ENCODE data around the gene KMO. TPM values are rescaled to one million over a fixed set of nuclear protein-coding genes. Genes with fewer than 3 reads are reported as not detected.

Gene KMO
- total RNA-seq, 1 donor from 2014 or later: 4.7 TPM

DNA sequence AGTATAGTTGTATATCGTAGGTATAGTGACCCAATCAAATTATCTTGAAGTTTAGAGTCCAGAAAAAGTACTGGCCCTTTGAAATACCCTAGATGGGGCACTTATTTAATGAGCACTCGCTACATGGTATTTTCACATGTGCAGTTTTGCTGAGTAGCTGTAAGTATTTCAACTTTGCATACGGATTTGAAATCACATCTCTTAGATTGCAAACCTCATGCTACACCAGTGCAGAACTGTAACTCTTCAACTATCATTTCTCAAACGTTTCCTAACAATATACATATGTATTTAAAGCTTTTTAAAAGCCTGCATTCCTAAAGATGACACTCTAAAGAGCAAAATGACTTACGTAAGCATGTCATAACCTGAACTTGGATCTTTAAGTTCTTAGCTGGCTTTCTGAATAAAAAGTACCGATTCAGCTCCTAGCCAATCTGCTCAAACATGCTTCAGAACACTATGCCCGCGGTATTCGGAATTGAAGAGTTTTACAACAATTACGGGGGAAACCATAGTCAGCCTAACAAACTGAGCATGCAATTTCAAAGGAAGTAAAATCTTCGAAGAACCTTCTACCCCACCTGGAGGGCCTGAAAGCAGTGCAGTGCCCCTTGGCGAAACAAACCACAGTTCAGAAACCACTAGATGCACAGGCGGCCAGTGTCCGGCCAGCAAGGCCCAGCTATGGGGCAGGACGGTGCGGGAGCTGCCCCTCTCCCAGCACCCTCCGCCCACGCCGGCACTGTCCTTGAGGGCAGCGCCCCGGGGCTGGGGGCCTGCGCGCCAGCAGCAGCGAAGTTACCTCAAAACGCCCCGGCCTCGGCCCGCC, 13.5 kb upstream of the KMO start:
- Histone ChIP-seq H3K4me3 (peak overlapping the region; percentile 75 to 79), H3K36me3 (no peaks in the 10 kb centered on the region), H3K4me1 (peaks cover 18% of the 10 kb centered on the region), H3K9me3 (no peaks in the 10 kb centered on the region), H3K27me3 (no peaks in the 10 kb centered on the region), H3K27ac (peak overlapping the region; percentile 79)
- TF ChIP-seq, protein P1, sequence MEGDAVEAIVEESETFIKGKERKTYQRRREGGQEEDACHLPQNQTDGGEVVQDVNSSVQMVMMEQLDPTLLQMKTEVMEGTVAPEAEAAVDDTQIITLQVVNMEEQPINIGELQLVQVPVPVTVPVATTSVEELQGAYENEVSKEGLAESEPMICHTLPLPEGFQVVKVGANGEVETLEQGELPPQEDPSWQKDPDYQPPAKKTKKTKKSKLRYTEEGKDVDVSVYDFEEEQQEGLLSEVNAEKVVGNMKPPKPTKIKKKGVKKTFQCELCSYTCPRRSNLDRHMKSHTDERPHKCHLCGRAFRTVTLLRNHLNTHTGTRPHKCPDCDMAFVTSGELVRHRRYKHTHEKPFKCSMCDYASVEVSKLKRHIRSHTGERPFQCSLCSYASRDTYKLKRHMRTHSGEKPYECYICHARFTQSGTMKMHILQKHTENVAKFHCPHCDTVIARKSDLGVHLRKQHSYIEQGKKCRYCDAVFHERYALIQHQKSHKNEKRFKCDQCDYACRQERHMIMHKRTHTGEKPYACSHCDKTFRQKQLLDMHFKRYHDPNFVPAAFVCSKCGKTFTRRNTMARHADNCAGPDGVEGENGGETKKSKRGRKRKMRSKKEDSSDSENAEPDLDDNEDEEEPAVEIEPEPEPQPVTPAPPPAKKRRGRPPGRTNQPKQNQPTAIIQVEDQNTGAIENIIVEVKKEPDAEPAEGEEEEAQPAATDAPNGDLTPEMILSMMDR (IDR thresholded peaks at IDR 0.05): no peak
- DNase-seq (ENCODE audit: extremely low spot score in 2 of 2): no peak
- intact Hi-C loops (cut with DNase I): no loop called here

- Histone ChIP-seq H3K9me3 (no peaks in the 10 kb centered on the region), H3K36me3 (no peaks in the 10 kb centered on the region), H3K27ac (peak within 1 kb of the TSS; percentile 79), H3K4me1 (peaks cover 18% of the 10 kb centered on the region), H3K27me3 (no peaks in the 10 kb centered on the region), H3K4me3 (peak within 1 kb of the TSS; percentile 75 to 79)
- intact Hi-C loops (cut with DNase I): no loop called here
- TF ChIP-seq POLR2A (IDR thresholded peaks at IDR 0.05) (peak in 1 of 2 donors; percentile 83), POLR2AphosphoS5 (IDR thresholded peaks at IDR 0.05; ENCODE audit: insufficient read depth in 1 of 2, low read depth in 1 of 2) (peak; percentile 94 to 99)
- TF ChIP-seq, protein P1 (IDR thresholded peaks at IDR 0.05): no peak
- DNase-seq (ENCODE audit: extremely low spot score in 2 of 2): peak; percentile 98 to 99
These were observed 12.7 kb upstream of the KMO start, which contains the start of gene FH for GRCh38 chr1:241519308-241520079. Gene FH (minus strand): TSS chr1:241519755. CDS start chr1:241519722, 33 bp downstream.

DNA sequence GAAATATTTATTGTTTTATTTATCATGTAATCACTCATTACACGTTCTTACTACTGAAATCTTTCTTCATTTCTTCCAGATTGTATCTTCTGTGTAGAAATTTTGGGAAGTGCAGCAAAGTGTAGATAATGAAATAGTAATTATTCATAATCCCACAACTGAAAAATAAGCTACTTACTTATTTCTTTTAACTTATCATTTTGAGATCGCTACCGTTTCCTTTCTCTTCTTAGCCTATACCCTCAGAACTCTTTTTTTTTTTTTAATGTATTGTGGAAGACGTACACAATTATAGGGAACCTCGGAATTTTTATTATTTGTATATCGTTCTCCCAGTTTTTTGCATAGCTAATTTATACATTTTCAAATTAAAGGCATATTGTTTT, 12.1 kb upstream of the KMO start:
- intact Hi-C loops (cut with DNase I): no loop called here
- Histone ChIP-seq H3K4me3 (peak overlapping the region; percentile 31 to 75), H3K9me3 (no peaks in the 10 kb centered on the region), H3K36me3 (no peaks in the 10 kb centered on the region), H3K27me3 (no peaks in the 10 kb centered on the region), H3K4me1 (peaks cover 18% of the 10 kb centered on the region), H3K27ac (peak overlapping the region; percentile 79)
- no peak for DNase-seq (ENCODE audit: extremely low spot score in 2 of 2)
- TF ChIP-seq POLR2A (IDR thresholded peaks at IDR 0.05): no peak
- TF ChIP-seq, protein P1 (IDR thresholded peaks at IDR 0.05): no peak
- no peak for TF ChIP-seq POLR2AphosphoS5 (IDR thresholded peaks at IDR 0.05; ENCODE audit: insufficient read depth in 1 of 2, low read depth in 1 of 2)

DNA sequence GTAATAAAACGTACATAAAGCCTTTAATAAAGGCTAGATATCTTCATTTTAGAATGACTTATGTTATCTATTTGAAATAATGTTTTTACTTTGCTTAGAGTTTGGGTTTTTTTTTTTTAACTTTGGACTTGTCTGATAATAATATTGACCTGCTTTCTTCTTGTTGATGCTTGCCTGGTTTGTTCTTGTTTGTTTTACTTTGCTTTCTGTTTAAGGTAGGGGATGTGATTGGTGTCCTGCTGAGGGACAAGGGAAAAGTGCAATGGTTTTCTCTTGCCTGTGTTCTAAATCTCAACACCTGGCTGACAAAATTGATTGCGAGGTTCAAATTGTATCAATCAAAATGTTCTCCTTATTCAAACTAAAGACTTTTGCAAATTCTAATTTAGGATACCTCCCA, 10.5 kb upstream of the KMO start:
- intact Hi-C loops (cut with DNase I): no loop called here
- TF ChIP-seq POLR2AphosphoS5 (IDR thresholded peaks at IDR 0.05; ENCODE audit: insufficient read depth in 1 of 2, low read depth in 1 of 2) (no peak), POLR2A (IDR thresholded peaks at IDR 0.05) (no peak)
- TF ChIP-seq, protein P1 (IDR thresholded peaks at IDR 0.05): no peak
- H3K9me3 ChIP-seq: no peaks in the 10 kb centered on the region
- H3K27ac ChIP-seq: no peak overlapping the region
- no peaks in the 10 kb centered on the region for H3K36me3 ChIP-seq
- no peaks in the 10 kb centered on the region for H3K27me3 ChIP-seq
- no peak for DNase-seq (ENCODE audit: extremely low spot score in 2 of 2)
- no peak overlapping the region for H3K4me3 ChIP-seq
- peaks cover 18% of the 10 kb centered on the region for H3K4me1 ChIP-seq
